Pancreas (tissue), 10 donors: ENCODE results near the gene ENDOU. TPM values are rescaled to one million over a fixed set of nuclear protein-coding genes. Genes with fewer than 3 reads are reported as not detected.

ENCODE experiments used
- ATAC-seq, 4 donors: fragments of 200-7000 bp; cut with Tn5 transposase; one replicate each; pipeline versions ENCODE4 v1.8.0 to v1.9.1; 2020; ENCODE audit warnings: mild to moderate bottlenecking in 4 of 4, moderate library complexity in 4 of 4
- DNase-seq, 6 donors: peaks; one replicate each; pipeline ENCODE4 v3.0.0-alpha.2; 2020
- FAIRE-seq: peaks from 2 replicates; lab custom pipeline; 2012; peaks lifted over from hg19 to GRCh38; lab: Jason Lieb, UNC
- H3K27ac ChIP-seq, 4 donors: fragments of 200-600 bp; sonication (generic); 1 replicate in 3 of 4; 2 replicates in 1 of 4; pipeline versions ENCODE4 v1.5.0 to v1.8.0; 2020
- H3K27me3 ChIP-seq, 4 donors: fragments of 200-600 bp; one replicate each; pipeline ENCODE4 v1.8.0; 2021
- H3K36me3 ChIP-seq, 3 donors: fragments of 200-600 bp; sonication (generic) in 1 of 3; one replicate each; pipeline versions ENCODE4 v1.5.0 to v1.8.0; 2020 to 2021
- H3K4me1 ChIP-seq, 3 donors: fragments of 200-600 bp; one replicate each; pipeline ENCODE4 v1.8.0; 2021
- H3K4me3 ChIP-seq, 4 donors: fragments of 200-600 bp; sonication (generic) in 2 of 4; one replicate each; pipeline versions ENCODE4 v1.5.0 to v1.8.0; 2020 to 2021
- H3K9me3 ChIP-seq, 4 donors: fragments of 200-600 bp; one replicate each; pipeline ENCODE4 v1.8.0; 2021
- WGBS, 2 donors: extraction: QIAGEN DNeasy Blood & Tissue Kit; methylation state at CpG; one replicate each; pipeline ENCODE4 v1.1.7; 2013; 5-methylcytosine and 5-hydroxymethylcytosine counted together
- intact Hi-C, 3 donors: fragments of 100-400 bp; cut with DNase I; formaldehyde crosslinking; loops; one replicate each; pipeline versions ENCODE4 v1.11.1 to v1.14.2; 2022
- polyA plus RNA-seq, 2 donors: library from polyadenylated mRNA; stranded (reverse); fragments of 200-250 nt; gene quantifications; one replicate each; pipeline ENCODE4 v1.2.3, GENCODE V29; 2013
- total RNA-seq, 6 donors: library from RNA; stranded (reverse); fragmentation: NEBNext Ultra II Directional in 4 of 6; extraction: Animal tissue kit (Norgen Biotek cat#: 25700) in 4 of 6; gene quantifications; one replicate each; pipeline versions ENCODE4 v1.2.1 to v1.2.4, GENCODE V29; 2021 to 2023
- TF ChIP-seq, protein P1 (sequence below), 4 donors: fragments of 200-600 bp; sonication (generic) in 3 of 4; IDR thresholded peaks; one replicate each; pipeline versions ENCODE4 v1.5.0 to v1.8.0; 2021; ENCODE audit warnings: antibody characterized with exemption in 4 of 4
- donor health status: healthy with polysubstance abuse.
- donor health status: DM: no; HTN: no; CAD: no; lungs with moderate emphysema.
- donor health status: DM: no; HTN: no; CAD: no.
- donor health status: control.
- donor health status: control.
- donor health status: Bipolar disorder and iron deficiency.
- donor health status: DM: yes; HTN: yes; CAD: no.
- donor health status: DM: no; HTN: no; CAD: no.
- donor health status: DM: no; HTN: no; CAD: no.
- donor health status: DM: yes; HTN: yes; CAD: no.

The ENDOU gene
- total and polyA plus RNA-seq, 8 donors: 0.11 to 0.23 (median 0.20) TPM; not detected in 5

- intact Hi-C loops: no loop called here
- H3K9me3 ChIP-seq: no peaks in the 10 kb centered on the region
- H3K27ac ChIP-seq: no peak overlapping the region
- DNase-seq (no peak), FAIRE-seq (no peak), ATAC-seq (no peak)
- 85 to 91% methylated on average over 14 of the region's 14 CpGs for WGBS, 2 donors
- no peaks in the 10 kb centered on the region for H3K27me3 ChIP-seq
- TF ChIP-seq, protein P1, sequence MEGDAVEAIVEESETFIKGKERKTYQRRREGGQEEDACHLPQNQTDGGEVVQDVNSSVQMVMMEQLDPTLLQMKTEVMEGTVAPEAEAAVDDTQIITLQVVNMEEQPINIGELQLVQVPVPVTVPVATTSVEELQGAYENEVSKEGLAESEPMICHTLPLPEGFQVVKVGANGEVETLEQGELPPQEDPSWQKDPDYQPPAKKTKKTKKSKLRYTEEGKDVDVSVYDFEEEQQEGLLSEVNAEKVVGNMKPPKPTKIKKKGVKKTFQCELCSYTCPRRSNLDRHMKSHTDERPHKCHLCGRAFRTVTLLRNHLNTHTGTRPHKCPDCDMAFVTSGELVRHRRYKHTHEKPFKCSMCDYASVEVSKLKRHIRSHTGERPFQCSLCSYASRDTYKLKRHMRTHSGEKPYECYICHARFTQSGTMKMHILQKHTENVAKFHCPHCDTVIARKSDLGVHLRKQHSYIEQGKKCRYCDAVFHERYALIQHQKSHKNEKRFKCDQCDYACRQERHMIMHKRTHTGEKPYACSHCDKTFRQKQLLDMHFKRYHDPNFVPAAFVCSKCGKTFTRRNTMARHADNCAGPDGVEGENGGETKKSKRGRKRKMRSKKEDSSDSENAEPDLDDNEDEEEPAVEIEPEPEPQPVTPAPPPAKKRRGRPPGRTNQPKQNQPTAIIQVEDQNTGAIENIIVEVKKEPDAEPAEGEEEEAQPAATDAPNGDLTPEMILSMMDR (IDR thresholded peaks at IDR 0.05): no peak
- no peaks in the 10 kb centered on the region for H3K4me1 ChIP-seq
- H3K4me3 ChIP-seq: no peak overlapping the region
- H3K36me3 ChIP-seq: no peaks in the 10 kb centered on the region
Measured at GRCh38 chr12:47747596-47748506, 22.6 kb upstream of the ENDOU start.

- ATAC-seq (no peak), DNase-seq (no peak), FAIRE-seq (no peak)
- Histone ChIP-seq H3K9me3 (no peaks in the 10 kb centered on the region), H3K4me1 (no peaks in the 10 kb centered on the region), H3K27ac (no peak overlapping the region), H3K36me3 (no peaks in the 10 kb centered on the region), H3K27me3 (no peaks in the 10 kb centered on the region), H3K4me3 (no peak overlapping the region)
- 71 to 74% methylated on average over 4 of the region's 4 CpGs for WGBS, 2 donors
- TF ChIP-seq, protein P1 (IDR thresholded peaks at IDR 0.05): no peak
- intact Hi-C loops: no loop called here
Measured at GRCh38 chr12:47747126-47747525, 21.8 kb upstream of the ENDOU start.

DNA sequence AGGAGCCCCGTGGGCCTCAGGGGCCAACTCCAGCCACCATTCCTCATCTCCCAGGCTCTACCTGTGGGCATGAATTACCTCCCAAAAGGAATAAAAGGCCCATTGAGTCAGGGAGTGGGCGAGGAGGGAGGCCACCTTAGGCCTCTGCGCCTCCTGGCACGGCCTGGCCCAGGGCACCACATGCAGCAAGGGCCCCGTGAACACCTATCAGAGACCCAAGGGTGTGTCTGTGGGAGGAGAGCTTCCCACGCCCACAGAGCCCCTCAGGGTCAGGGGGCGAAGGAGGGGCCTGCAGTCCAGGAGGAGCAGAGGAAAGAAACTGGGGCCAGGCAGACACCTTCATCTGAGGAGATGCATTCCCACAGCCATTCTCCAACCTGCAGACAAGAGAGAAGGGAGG is 21.2 kb upstream of the ENDOU start:
- TF ChIP-seq, protein P1 (IDR thresholded peaks at IDR 0.05): no peak
- peaks cover 0 to 2% (median 0%) of the 10 kb centered on the region in 3 donors for H3K4me1 ChIP-seq
- DNase-seq (peak in 1 of 6 donors; percentile 12), ATAC-seq (no peak), FAIRE-seq (no peak)
- H3K27me3 ChIP-seq: no peaks in the 10 kb centered on the region
- intact Hi-C loops: no loop called here
- H3K4me3 ChIP-seq: no peak overlapping the region
- no peak overlapping the region for H3K27ac ChIP-seq
- WGBS, 2 donors: 78 to 84% methylated on average over 7 of the region's 7 CpGs
- H3K36me3 ChIP-seq: no peaks in the 10 kb centered on the region
- H3K9me3 ChIP-seq: no peaks in the 10 kb centered on the region

- no peak for FAIRE-seq
- DNase-seq: peak in 1 of 6 donors; percentile 4
- TF ChIP-seq, protein P1 (IDR thresholded peaks at IDR 0.05): no peak
- Histone ChIP-seq H3K36me3 (no peaks in the 10 kb centered on the region), H3K4me3 (no peak overlapping the region), H3K27ac (no peak overlapping the region), H3K9me3 (no peaks in the 10 kb centered on the region), H3K27me3 (no peaks in the 10 kb centered on the region), H3K4me1 (peaks cover 0 to 3% (median 0%) of the 10 kb centered on the region in 3 donors)
- WGBS, 2 donors: 76 to 88% methylated on average over 5 of the region's 5 CpGs
- no peak for ATAC-seq
- intact Hi-C loops: no loop called here
Measured at GRCh38 chr12:47746073-47746472, 20.8 kb upstream of the ENDOU start.
